Measurements from ENCODE around the gene DUSP28.

The DUSP28 gene

GRCh38 chr2:240586919-240587800, 27.0 kb downstream of the DUSP28 start:
- DNase-seq, result peak; percentile 64

GRCh38 chr2:240588006-240588655, 28.0 kb downstream of the DUSP28 start:
- DNase-seq, result no peak

GRCh38 chr2:240588669-240589068, 28.5 kb downstream of the DUSP28 start:
- DNase-seq, result no peak

- no peak for DNase-seq
These were observed 29.2 kb downstream of the DUSP28 start for GRCh38 chr2:240589375-240589774.

- no peak for DNase-seq
These were observed 29.8 kb downstream of the DUSP28 start for GRCh38 chr2:240589850-240590525.

GRCh38 chr2:240590681-240591111, 30.5 kb downstream of the DUSP28 start:
- DNase-seq, result no peak

- DNase-seq, result no peak
These were observed 31.1 kb downstream of the DUSP28 start for GRCh38 chr2:240591226-240591625.

- no peak for DNase-seq
These were observed 31.6 kb downstream of the DUSP28 start for GRCh38 chr2:240591784-240592183.

GRCh38 chr2:240593026-240593702, 33.0 kb downstream of the DUSP28 start:
- DNase-seq, result no peak

GRCh38 chr2:240593703-240594451, 33.7 kb downstream of the DUSP28 start:
- no peak for DNase-seq

- no peak for DNase-seq
These were observed 34.6 kb downstream of the DUSP28 start for GRCh38 chr2:240594511-240595380.

- DNase-seq, result no peak
These were observed 35.4 kb downstream of the DUSP28 start for GRCh38 chr2:240595381-240596079.

GRCh38 chr2:240596080-240596460, 35.9 kb downstream of the DUSP28 start:
- DNase-seq, result no peak

- no peak for DNase-seq
These were observed 36.4 kb downstream of the DUSP28 start for GRCh38 chr2:240596491-240596931.

GRCh38 chr2:240597054-240597418, 36.9 kb downstream of the DUSP28 start:
- DNase-seq, result no peak

GRCh38 chr2:240597419-240598181, 37.4 kb downstream of the DUSP28 start:
- no peak for DNase-seq

GRCh38 chr2:240598311-240598911, 38.3 kb downstream of the DUSP28 start:
- no peak for DNase-seq

GRCh38 chr2:240599141-240599583, 39.0 kb downstream of the DUSP28 start:
- DNase-seq, result no peak

- no peak for DNase-seq
These were observed 40.3 kb downstream of the DUSP28 start for GRCh38 chr2:240600451-240600961.
